Thyroid gland (tissue), 4 donors: ENCODE results near the gene MCL1.

Source experiments
- POLR2A ChIP-seq, 2 donors: fragments of 450-650 bp; IDR thresholded peaks; one replicate each; pipeline ENCODE4 v1.6.1; 2017; ENCODE audit warnings: antibody characterized with exemption in 2 of 2, mild to moderate bottlenecking in 2 of 2, moderate library complexity in 1 of 2
- TF ChIP-seq, protein P1 (sequence below), 6 experiments: fragments of 200-600 bp in 3 of 6; fragments of 450-650 bp in 3 of 6; sonication (generic) in 3 of 6; IDR thresholded peaks; one replicate each; pipeline ENCODE4 v1.5.1; 2016 to 2019; ENCODE audit warnings: antibody characterized with exemption in 6 of 6, mild to moderate bottlenecking in 2 of 6, inconsistent platforms in 1 of 6, moderate library complexity in 1 of 6

DNA sequence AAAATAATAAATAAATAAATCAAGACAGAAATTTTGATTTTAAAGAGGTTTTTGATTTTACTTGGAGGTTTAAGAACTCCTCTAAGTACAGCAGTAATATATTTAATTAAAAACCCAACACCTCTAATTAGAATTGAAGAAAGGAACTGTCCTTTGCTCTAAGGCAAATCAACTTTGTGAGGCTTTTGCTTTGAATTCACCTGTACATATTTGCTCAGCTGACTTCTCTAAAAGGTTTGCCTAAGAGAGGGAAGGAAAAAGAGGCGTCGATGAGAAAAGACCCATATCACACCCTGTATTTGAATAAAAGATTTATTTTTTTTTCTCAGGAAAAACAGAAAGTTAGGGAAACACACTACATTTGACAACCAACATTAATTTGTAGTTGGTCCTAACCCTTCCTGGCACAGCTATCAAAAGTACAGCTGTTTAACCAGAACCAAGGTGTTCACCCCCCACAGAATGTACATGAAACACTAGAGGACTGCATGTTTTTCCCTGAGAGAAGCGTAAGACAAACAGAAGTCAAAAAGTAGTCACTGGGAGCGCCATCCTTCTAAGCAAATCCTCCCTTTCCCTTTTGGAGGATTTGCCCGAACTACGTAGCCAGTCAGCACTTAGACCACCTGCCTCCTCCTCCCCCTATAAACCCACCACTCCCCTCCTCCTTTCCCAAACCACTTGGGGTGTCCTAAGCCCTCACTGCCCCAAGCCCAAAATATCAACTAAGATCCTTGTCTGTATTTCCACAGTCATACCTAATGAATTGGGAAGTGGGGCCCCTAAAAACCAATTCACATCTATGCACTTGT is 4.9 kb downstream of the MCL1 start:
- TF ChIP-seq, protein P1, sequence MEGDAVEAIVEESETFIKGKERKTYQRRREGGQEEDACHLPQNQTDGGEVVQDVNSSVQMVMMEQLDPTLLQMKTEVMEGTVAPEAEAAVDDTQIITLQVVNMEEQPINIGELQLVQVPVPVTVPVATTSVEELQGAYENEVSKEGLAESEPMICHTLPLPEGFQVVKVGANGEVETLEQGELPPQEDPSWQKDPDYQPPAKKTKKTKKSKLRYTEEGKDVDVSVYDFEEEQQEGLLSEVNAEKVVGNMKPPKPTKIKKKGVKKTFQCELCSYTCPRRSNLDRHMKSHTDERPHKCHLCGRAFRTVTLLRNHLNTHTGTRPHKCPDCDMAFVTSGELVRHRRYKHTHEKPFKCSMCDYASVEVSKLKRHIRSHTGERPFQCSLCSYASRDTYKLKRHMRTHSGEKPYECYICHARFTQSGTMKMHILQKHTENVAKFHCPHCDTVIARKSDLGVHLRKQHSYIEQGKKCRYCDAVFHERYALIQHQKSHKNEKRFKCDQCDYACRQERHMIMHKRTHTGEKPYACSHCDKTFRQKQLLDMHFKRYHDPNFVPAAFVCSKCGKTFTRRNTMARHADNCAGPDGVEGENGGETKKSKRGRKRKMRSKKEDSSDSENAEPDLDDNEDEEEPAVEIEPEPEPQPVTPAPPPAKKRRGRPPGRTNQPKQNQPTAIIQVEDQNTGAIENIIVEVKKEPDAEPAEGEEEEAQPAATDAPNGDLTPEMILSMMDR (IDR thresholded peaks at IDR 0.05) = no peak
- TF ChIP-seq POLR2A (IDR thresholded peaks at IDR 0.05) = peak in 1 of 2 donors; percentile 35
